KOPT-K1 (cell line): ENCODE measurements around the gene ZC3H12D.
"Not testable (repeated sequence)": the region's sequence is repeated elsewhere in the genome, so short reads cannot be mapped to it uniquely, and the experiment has no call there.

Experiments used
- H3K27ac ChIP-seq: fragments of 200-600 bp; sonication (generic); 2 replicates; pipeline ENCODE4 v1.5.1; 2016; ENCODE audit warnings: antibody characterized with exemption, mild to moderate bottlenecking, low read depth, low read length; ENCODE audit not compliant: poor library complexity, severe bottlenecking
- H3K36me3 ChIP-seq: fragments of 200-600 bp; sonication (generic); 2 replicates; pipeline ENCODE4 v1.5.1; 2017; ENCODE audit warnings: antibody characterized with exemption, mild to moderate bottlenecking, low read length, moderate library complexity; ENCODE audit not compliant: insufficient read depth
- H3K9me3 ChIP-seq: fragments of 200-600 bp; sonication (generic); 2 replicates; pipeline ENCODE4 v1.5.1; 2017; ENCODE audit warnings: antibody characterized with exemption, low read length, mild to moderate bottlenecking; ENCODE audit not compliant: insufficient read depth, poor library complexity, severe bottlenecking

Gene ZC3H12D

DNA sequence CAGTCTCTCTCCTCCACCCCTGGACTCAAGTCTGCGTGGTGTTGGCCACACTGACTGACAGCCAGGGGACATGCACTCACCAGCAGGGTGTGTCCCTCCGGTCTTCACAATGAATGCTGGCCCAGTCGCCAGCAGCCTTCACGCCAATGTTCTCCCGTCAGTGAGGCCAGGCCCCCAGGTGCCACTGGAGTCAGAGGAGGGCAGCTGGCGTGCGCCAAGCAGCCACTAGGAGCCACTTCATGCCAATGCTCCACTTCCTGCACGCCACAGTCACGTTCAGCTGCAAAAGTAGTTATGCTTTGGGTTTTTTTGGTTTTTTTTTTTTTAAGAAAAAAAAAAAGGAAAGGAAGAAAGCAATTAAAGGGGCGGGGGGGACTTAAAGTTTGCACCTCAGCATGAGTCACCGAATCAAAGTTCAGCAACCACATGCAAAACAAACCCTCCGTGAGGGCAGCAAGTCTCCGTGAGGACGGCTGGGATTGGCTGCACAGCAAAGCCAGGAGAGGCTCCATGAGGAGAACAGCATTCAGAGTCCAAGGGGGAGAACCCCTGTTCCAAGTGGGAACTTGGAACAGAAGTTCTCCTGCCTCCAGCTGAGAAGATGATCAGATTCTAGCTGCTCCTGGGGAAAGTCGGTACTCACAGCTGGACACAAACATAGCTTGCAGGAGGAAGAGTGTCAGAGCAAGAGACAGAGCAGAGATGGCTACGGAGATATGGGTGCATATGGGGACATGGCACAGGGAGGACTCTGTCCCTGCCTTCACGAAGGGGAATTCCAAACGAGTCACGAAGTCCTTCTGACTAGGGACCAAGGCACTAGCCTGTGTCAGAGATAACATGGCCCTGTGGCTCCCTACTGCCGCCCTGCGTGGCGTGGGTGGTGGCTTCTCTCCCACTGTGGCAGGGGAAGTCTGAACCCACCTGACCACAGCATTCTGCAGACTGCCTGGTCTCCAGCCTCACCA, at the start of gene ZC3H12D:
TSS of gene ZC3H12D (minus strand) at position 282 of the 968 bp plus-strand sequence. CDS start 10,471 bp downstream, outside the sequence.
- Histone ChIP-seq H3K27ac (no peak within 1 kb of the TSS), H3K36me3 (no peaks in the 10 kb centered on the region)

DNA sequence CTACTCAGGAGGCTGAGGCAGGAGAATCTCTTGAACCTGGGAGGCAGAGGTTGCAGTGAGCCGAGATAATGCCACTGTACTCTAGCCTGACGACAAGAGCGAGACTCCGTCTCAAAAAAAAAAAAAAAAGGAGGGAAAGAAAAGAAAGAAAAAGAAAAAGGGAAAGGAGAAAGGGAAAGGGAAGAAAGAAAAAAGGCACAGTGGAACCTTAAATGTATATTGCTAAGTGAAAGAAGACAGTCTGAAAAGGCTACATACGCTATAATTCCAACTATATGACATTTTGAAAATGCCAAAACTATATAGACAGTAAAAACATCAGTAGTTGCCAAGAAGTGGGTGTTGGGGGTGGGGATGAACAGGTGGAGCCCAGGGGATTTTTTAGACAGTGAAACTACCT, 44.8 kb upstream of the ZC3H12D start:
- Histone ChIP-seq H3K27ac (no peak overlapping the region), H3K36me3 (peaks cover 98% of the 10 kb centered on the region), H3K9me3 (no peaks in the 10 kb centered on the region)

More for the DNA sequence above, at the start of gene ZC3H12D:
- H3K9me3 ChIP-seq, result no peaks in the 10 kb centered on the region

DNA sequence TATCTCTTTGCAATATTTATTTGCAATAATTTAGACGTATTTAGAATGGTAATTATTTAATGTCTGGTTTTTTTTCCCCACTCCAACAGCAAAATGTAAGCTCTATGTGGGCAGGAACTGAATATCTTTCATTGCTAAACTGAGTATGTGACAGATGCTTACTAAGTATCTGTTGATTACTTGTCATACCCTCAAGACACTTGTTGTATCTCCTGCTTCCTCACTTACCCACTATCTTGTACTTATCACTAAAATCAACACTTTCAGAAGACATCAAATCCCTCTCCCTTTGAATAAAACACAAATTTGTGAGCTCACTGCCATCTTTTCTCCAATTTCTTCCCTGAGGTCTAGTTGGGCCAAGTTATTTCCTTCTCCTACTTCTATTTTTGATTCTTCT, 30.7 kb upstream of the ZC3H12D start:
- H3K36me3 ChIP-seq, result peaks cover 57% of the 10 kb centered on the region
- no peak overlapping the region for H3K27ac ChIP-seq
- no peaks in the 10 kb centered on the region for H3K9me3 ChIP-seq

DNA sequence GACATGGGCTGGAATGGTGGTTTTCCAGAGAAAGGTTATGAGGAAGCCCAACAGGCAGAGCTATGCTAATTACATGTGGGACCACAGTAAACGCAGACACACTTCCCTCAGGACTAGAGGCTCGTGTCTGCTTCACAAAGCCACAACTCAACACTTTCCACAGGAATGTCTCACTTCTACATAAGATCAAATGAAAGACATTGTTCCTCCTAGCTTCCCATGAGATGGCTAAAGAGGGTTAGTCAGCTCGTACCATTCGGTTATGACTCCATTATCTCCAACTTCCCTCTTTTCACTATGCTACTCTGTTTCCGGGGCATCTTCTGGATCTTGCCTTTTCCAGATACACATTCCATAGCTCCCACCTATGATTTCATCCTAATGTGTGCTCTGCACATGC, 29.1 kb upstream of the ZC3H12D start:
- Histone ChIP-seq H3K36me3 (peaks cover 49% of the 10 kb centered on the region), H3K27ac (no peak overlapping the region), H3K9me3 (no peaks in the 10 kb centered on the region)

DNA sequence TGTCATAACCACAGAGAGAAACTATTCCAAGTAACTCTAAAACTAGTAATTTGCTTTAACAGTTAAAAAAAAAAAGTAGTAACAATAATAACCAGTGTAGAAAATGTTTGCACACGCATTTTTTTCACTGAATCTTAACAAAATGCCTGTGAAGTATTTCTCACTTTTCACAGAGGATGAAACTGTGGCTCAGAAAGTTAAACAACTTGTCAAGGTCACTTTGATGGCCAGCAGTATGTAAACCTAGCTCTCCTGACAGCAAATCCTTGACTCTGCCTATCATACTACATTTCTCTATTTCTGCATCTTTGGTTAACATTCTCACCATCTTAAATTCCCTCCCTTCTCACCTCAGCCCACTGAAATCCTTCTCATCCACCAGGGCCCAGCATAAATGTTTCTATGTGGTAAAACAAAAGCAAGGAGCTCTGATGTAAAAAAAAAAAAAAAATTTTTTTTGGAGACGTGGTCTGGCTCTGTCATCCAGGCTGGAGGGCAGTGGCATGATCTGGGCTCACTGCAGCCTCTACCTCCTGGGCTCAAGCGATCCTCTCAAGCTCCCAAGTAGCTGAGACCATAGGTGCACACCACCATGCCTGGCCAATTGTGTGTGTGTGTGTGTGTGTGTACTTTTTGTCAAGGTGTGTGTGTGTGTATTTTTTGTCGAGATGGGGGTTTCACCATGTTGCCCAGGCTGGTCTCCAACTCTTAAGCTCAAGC, 26.1 kb upstream of the ZC3H12D start:
- peaks cover 29% of the 10 kb centered on the region for H3K36me3 ChIP-seq
- no peaks in the 10 kb centered on the region for H3K9me3 ChIP-seq
- H3K27ac ChIP-seq, result no peak overlapping the region

DNA sequence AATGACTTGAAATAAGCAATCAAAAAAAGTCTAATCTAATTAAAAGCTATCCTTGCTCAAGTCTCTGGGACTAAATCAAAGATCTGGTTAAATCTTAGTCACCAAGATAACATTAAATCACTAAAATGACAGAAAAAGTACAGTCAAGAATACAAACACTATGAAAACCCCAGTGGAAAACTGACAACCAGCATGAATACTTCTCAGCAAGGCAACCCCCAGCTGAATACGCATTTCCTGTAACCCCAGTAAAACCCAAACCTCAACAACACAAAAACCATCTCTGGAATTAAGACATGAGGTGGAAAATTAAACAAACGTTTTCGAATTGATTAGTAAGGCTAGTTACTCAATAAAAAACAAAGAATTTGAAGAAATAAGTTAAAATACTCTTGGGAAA, 23.7 kb upstream of the ZC3H12D start:
- no peak overlapping the region for H3K27ac ChIP-seq
- H3K36me3 ChIP-seq, result peaks cover 39% of the 10 kb centered on the region

DNA sequence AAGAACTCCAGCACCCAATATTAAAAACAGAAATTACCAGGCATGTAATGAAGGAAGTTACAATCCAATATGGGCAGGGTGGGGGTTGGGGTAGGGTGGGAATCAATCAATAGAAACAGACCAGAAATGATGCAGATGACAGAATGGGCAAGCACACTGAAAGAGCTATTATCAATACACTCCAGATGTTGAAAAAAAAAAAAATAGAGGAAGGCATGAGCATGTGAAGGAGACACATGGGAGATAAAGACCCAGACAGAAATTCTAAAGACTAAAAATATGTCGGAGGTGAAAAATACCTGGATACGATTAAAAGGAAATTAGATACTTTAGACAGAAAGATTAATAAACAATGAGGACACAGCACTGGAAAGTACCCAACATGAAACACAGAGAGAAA, 19.1 kb upstream of the ZC3H12D start:
- Histone ChIP-seq H3K27ac (no peak overlapping the region), H3K36me3 (peaks cover 19% of the 10 kb centered on the region), H3K9me3 (no peaks in the 10 kb centered on the region)

More for the DNA sequence above, 23.7 kb upstream of the ZC3H12D start:
- H3K9me3 ChIP-seq, result no peaks in the 10 kb centered on the region

DNA sequence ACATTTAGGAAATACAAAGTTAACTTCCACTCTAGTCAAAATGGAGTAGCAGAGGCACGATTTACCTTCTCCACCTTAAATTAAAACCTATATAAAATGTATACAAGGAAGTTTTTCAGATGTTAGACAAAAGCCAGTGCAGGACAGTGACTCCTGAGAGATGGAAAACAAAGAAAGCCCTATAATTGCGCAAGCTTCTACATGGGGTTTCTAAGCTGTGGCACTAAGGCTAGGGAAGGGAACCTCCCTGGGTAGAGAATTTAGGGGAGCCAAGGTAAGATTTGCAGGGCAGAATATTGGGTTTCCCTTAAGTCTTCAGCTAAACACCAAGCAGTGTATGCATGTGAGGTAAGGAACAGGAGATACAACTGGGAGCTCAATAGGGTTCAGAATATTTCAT, 18.5 kb upstream of the ZC3H12D start:
- Histone ChIP-seq H3K36me3 (peaks cover 19% of the 10 kb centered on the region), H3K27ac (no peak overlapping the region), H3K9me3 (no peaks in the 10 kb centered on the region)

DNA sequence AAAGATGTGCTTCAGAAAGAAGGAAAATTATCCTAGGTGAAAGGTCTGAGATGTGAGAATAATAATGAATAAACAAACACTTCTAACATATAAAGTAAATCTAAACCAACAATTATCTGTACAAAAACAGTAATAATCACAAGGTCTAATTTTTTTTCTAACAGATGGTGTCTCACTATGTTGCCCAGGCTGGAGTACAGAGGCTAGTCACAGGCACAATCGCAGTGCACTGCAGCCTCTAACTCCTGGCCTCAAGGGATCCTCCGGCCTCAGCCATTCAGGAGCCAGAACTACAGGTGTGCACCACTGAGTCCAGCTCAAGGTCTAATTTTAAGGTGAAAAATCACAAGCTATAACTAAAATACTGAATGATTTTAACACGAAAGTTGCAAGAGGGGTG, 17.0 kb upstream of the ZC3H12D start:
- peaks cover 16% of the 10 kb centered on the region for H3K36me3 ChIP-seq
- H3K9me3 ChIP-seq, result no peaks in the 10 kb centered on the region
- H3K27ac ChIP-seq, result no peak overlapping the region

DNA sequence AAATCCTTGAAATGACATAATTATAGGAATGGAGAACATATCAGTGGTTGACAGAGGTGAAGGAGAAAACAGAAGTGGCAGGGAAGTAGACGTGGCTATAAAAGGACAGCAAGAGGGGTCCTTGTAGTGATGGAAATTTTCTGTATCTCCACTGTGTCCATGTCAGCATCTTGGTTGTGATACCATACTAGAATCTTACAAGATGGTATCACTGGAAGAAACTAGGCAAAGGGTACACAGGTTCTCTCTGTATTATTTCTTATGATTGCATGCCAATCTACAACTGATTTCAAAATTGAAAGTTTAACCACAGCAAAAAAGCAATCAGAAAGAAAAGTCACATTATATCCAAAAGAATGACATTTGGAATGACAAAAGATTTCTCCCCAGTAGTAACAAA, 16.4 kb upstream of the ZC3H12D start:
- Histone ChIP-seq H3K27ac (no peak overlapping the region), H3K36me3 (peaks cover 16% of the 10 kb centered on the region)

DNA sequence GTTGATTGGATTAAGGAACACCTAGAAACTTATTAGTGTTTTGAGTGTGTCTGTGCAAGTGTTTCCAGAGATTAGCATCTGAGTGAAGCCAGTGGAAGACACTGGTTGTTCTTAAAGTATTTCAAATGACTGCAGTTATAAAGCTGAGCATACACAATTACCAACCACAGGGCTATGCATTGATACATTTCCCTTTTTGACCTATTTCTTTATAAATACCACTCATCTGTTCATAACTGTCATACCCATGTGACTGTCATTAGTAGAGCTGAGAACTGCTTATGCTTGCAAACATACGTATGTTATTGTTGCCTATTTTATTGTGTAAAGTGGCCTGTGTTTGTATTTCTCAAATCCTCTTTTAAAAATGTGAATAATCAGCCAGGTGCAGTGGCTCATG, 15.3 kb upstream of the ZC3H12D start:
- H3K36me3 ChIP-seq, result peaks cover 10% of the 10 kb centered on the region
- no peaks in the 10 kb centered on the region for H3K9me3 ChIP-seq

More for the DNA sequence above, 16.4 kb upstream of the ZC3H12D start:
- H3K9me3 ChIP-seq, result no peaks in the 10 kb centered on the region

DNA sequence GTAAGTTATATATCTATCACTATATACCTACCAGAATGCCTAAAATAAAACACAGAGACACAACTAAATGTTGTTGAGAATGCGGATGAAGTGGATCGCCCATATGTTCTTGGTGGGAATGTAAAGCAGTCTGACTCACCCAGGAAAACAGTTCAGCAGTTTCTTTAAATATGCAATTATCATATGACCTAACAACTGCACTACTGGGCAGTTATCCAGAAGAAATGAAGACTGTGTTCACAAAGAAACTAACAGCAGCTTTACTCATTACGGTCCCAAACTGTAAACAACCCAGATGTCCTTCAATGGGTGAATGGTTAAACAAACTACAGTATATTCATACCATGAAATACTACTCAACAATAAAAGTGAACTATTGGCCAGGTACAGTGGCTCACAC, 14.3 kb upstream of the ZC3H12D start:
- H3K27ac ChIP-seq, result no peak overlapping the region

More for the DNA sequence above, 15.3 kb upstream of the ZC3H12D start:
- H3K27ac ChIP-seq, result no peak overlapping the region

DNA sequence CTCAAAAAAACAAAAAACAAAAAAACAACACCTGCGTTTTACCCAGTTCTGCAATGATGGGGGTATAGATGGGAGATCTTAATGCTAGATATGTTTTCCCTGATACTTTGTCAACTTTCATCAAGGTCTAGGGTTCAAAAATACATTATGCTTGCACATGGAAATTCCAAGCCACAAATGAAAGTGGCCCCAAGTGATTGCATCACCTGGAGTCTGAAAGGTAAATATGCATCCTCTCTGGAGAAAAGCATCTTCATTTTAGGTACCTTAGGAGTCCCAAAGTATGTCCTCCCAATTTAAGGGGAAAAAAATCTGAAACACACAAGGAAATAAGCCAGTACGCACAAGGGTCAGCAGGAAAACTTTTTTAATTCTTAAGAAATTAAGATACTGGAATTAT, 12.6 kb upstream of the ZC3H12D start:
- Histone ChIP-seq H3K36me3 (no peaks in the 10 kb centered on the region), H3K27ac (no peak overlapping the region), H3K9me3 (no peaks in the 10 kb centered on the region)

More for the DNA sequence above, 14.3 kb upstream of the ZC3H12D start:
- Histone ChIP-seq H3K36me3 (no peaks in the 10 kb centered on the region), H3K9me3 (no peaks in the 10 kb centered on the region)

DNA sequence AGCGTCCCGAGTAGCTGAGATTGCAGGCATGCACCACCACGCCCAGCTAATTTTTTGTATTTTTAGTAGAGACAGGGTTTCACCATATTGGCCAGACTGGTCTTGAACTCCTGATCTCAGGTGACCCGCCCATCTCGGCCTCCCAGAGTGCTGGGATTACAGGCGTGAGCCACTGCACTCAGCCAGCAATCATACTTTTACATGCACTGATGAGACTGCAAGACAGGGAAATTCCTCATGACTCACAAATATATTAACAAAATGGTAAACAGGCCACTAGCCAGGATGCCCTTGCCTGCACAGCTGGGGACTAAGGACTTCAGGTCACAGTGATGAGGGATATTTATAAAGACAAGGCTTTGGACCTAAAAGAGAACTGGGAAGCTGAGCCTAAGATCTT, 11.8 kb upstream of the ZC3H12D start:
- H3K9me3 ChIP-seq, H3K36me3 ChIP-seq, H3K27ac ChIP-seq: not testable (repeated sequence)

DNA sequence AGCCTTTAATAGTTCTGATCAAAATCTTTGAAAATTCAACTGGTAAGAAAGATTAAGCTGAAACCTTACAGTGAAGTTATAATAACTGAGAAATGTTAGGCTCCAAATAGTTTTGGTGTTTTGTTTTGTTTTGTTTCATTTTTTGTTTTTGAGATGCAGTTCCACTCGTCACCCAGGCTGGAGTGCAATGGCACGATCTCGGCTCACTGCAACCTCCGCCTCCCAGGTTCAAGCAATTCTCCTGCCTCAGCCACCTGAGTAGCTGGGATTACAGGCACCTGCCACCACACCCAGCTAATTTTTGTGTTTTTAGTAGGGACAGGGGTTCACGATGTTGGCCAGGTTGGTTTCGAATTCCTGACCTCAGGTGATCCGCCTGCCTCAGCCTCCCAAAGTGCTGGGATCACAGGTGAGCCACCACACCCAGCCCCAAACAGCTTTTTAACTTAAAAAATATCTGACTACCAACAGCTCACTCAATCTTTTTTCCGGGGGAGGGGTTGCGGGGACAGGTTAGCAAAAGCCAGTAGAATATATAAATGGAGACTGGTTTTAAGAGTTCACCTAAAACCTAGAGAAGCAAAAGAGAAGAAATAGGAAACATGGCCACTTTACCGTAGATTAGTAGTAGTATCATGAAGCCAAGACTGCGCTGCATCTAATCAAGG, 10.7 kb upstream of the ZC3H12D start:
- H3K36me3 ChIP-seq, H3K9me3 ChIP-seq, H3K27ac ChIP-seq: not testable (repeated sequence)
